ENCODE measurements around the gene SWAP70.
A peak's percentile ranks its signal among the peaks of the same experiment; 100 is the strongest.
"Not testable (repeated sequence)": the region's sequence is repeated elsewhere in the genome, so short reads cannot be mapped to it uniquely, and the experiment has no call there.

Gene SWAP70

DNA sequence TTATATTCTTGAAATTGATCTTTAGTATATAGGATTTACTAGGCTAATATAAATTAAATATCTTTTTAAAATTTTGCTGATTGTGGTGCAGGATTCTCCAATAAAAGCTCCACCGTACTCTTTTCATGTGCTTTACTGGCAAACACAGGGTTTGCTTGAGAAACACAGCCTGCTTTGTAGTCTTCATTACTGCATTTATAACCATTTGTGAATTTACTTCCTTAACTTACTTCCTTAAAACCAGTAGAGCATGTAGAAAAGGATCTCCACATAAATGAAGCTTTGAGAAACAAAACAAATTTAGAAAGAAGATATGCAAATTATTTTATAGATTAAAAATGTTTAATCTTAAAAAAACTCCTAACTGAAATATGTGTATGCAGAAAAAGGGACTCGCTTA is 28.8 kb downstream of the SWAP70 start:
- no peak for DNase-seq (ENCODE audit: low read depth)

DNA sequence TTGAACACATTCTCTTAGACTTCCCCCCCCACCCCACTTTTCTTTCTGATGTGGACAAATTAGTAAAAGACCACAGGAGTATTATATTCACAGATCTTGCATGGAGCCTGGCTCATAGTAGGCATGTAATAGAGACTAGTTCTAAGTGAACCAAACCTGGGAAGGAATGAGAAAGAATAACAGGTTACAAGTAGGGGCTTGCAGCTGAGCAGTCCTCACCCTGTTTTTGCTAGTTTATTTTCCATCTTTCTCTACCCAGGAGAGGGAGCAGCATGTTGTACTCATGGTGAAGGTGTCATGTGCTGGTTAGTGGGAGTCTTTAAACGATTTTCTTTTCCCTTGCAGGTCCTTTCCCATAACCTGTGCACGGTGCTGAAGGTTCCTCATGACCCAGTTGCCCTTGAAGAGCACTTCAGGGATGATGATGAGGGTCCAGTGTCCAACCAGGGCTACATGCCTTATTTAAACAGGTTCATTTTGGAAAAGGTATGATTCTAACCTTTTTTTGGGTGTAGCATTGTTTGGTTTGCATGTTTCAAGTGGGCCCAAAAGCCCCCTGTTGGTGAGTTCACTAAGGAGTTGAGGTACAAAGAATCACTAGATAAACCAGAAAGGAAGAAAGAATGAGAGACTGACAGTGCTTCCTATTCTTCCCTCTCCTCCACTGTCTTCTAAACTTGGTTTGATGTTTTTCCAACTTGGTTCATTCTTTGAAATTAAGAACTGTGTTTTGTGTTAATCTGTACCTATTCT is 30.1 kb downstream of the SWAP70 start:
- DNase-seq (ENCODE audit: low read depth), result no peak

DNA sequence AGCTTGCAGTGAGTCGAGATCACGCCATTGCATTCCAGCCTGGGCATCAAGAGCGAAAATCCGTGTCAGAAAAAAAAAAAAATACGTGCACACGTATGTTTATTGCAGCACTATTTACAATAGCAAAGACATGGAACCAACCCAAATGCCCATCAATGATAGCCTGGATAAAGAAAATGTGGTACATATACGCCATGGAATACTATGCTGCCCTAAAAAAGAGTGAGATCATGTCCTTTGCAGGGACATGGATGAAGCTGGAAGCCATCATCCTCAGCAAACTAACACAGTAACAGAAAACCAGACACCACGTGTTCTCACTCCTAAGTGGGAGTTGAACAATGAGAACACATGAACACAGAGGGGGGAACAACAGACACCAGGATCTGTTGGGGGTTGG is 31.4 kb downstream of the SWAP70 start:
- DNase-seq (ENCODE audit: low read depth), result not testable (repeated sequence)

DNA sequence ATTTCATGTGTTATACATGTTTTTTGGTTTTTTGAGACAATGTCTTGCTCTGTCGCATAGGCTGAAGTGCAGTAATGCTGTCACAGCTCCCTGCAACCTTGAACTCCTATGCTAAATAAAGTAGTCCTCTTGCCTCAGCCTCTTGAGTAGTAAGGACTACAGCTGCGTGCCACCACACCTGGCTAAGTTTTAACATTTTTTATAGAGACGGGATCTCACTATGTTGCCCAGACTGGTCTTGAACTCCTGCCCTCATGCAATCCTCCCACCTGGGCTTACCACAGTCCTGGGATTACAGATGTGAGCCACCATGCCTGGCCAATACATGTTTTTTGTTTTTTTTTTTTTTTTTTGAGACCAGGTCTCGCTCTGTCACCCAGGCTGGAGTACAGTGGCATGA is 33.9 kb downstream of the SWAP70 start:
- no peak for DNase-seq (ENCODE audit: low read depth)

DNA sequence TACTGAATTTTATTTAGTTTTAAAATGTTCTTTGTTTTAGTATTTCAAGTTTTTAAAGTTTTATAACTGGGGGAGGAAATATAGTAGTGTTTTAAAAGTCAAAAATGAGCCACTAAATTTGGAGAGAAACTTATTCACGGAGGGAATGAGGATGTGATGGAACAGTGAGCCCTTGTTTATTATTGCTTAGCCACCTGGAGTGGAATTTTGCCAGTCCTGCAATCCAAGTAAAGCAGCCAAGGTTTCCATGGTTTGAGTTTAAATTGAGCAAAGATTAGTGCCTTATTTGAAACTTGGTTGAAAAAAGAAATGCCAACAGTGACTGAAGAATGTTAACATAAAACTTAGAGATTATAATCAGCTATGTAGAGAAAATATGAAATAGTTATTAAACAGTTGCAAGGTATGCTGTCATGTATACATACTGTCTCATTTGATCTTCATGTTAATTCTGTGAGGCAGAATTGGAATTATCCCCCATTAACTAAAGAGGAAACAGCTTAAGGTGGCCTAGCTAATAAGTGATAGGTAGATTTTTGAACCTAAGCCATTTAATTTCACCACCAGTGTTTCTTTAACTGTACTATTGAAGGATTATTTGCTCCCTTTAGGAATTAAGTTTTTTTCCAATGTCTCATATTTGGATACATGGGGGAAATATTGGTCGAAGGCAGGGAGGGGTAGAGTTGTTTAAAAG is 36.4 kb downstream of the SWAP70 start:
- DNase-seq (ENCODE audit: low read depth), result no peak

DNA sequence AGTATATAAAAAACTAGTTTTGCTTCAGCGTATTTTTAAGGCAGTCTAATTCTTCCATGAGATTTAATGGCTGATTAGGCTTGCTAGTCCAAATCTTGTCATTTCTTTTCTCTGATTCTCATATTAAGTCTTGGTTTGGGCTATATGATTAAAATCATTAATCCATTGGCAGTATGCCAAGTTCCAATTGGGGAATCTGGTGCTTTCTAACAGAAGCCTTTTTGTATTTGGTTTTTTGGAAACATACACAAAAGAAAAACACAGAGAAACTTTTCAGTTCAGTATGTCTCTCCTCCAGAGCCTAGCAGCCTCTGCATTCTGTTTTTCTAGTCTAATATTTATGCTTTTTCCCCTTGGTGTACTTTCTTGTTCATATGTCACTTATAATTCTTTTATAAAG is 37.9 kb downstream of the SWAP70 start:
- no peak for DNase-seq (ENCODE audit: low read depth)

DNA sequence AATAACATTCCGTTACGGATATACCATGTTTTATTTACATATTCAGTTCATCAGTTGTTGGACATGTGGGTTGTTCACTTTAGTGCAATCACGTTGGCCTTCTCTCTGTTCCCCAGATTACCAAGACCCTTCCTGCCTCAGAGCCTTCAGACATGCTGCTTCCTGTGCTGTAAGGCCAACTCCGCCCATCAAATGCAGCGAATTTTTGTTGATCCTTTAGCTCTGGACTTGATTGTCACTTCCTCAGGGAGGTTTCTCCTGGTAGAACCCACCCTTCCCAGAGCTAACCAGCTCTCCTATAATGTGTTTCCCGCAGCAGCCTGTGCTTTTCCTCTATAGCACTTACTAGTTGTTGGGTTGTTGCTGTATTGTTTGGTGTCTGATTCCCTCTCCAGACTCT is 39.4 kb downstream of the SWAP70 start:
- no peak for DNase-seq (ENCODE audit: low read depth)

DNA sequence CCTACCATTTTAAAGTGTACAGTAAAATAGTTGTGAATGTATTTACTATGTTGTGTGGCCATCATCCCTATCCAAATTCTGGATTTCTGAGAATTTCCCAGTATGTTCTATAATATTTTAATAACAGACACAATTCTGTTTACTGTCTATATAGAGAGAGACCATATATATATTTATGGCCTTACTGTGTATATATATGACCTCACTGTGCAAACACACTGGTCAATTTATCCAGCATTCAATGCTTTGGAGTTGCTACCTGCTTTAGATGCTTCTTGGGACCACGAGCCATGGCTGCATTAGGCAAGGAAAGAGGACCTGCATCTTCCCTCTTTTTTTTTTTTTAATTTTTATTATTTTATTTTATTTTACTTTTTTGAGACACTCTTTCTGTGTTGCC is 40.2 kb downstream of the SWAP70 start:
- no peak for DNase-seq (ENCODE audit: low read depth)

DNA sequence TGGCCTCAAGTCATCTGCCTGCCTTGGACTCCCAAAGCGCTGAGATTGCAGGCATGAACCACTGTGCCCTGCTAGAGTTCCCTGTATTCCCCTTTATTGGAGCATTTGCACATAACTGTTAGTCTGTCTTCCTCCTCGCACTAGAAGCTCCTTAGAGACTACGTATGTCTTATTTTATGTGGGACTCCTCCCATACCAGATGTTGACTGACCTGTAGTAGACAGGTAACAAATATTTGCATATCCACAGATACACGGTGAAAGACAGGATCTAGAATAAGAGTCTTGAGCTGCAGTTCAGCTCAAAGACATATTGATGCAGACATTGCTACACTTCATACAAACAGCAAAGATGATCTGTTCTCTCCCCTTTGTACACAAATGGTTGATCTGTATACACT is 40.7 kb downstream of the SWAP70 start:
- DNase-seq (ENCODE audit: low read depth), result no peak

DNA sequence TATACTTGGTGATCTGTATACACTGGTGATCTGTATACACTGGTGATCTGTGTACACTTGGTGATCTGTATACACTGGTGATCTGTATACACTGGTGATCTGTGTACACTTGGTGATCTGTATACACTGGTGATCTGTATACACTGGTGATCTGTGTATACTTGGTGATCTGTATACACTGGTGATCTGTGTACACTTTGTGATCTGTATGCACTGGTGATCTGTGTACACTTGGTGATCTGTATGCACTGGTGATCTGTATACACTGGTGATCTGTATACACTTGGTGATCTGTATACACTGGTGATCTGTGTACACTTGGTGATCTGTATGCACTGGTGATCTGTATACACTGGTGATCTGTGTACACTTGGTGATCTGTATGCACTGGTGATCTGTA is 41.5 kb downstream of the SWAP70 start:
- not testable (repeated sequence) for DNase-seq (ENCODE audit: low read depth)

DNA sequence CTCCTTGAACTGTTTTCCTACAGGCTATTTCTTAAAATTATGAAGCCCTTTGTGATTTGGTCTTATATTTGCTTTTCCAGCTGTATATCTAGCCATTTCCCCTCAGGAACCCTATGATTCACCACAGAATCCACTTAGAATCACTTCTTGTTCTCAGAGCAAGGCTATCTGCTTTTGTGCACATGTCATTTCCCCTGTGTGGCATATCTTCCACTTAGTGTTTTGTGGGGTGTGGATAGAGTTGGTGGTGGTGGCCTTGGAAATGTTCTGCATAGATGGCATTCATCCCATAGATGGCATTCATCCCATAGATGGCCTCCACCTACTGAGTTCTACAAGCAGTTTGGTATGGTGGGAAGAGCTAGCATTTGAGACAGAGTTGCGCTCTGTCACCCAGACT is 44.7 kb downstream of the SWAP70 start:
- DNase-seq (ENCODE audit: low read depth), result no peak

DNA sequence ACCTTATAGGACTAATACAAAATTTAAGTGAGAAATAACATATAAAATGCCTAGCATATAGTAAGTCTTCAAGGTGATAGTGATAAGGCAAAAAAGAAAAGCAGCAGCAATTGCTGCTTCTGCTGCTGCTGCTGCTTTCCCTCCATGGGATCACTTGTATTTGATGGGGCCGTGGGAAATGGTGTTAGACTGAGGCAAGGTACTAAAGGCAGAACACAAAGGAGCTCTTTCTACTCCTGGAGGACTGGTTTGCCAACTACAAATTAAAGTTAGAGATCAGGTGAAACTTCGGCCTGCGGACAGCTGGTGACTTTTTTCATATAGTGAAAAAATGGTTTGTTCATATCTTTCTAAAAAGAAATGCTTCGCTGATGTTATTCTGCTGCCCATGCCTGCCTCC is 46.3 kb downstream of the SWAP70 start:
- no peak for DNase-seq (ENCODE audit: low read depth)

DNA sequence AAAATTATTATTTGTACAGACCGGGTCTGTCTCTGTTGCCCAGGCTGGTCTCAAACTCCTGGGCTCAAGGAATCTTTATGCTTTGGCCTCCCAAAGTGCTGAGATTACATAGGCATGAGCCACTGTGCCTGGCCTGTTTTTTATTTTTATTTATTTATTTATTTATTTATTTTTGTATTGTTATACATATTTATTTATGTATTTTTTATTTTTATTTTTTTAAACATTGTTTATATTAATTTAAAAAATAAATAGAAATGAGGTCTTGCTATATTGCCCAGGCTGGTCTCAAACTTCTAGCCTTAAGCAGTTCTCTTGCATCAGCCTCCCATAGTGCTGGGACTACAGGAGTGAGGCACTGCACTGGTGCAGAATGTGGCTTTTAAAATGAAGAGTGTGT is 47.0 kb downstream of the SWAP70 start:
- no peak for DNase-seq (ENCODE audit: low read depth)

DNA sequence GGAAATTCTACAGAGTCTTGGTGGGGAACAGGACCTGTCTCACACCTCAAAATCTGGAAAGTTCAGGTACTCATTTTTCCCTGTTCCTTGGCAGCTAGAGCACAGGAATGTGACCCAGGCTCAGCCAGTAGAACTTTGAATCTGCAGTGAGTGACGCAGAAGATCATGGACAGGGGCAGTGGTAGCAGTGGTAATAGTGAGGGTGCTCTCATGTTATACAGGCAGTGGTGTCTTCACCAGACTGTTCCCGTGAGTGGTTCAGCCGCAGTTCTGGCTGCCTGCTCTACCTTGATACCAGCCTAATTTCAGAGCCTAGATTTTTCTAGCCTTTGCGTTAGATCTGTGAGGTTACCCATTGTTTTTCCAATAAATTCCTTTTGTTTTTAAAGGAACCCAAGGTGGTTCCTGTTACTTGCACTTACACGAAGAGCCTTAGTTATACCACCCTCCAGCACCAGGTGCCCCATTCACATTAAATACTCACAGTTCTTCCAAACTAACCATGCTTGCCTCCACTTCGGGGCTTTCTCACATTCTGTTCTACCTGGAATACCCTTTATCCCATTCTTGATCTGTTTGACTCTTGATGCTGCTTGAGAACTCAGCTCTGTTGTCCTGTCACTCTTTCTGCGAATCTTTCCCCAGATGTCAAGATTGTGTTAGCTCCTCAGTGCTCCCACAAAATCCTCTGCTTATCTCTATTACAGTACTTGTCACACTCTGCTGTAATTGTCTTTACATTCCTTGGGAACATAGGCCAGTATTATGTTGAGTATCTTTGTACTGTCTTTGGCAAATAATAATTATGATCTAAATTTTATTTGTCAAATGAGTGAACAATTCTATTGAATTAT is 47.8 kb downstream of the SWAP70 start:
- DNase-seq (ENCODE audit: low read depth), result no peak

DNA sequence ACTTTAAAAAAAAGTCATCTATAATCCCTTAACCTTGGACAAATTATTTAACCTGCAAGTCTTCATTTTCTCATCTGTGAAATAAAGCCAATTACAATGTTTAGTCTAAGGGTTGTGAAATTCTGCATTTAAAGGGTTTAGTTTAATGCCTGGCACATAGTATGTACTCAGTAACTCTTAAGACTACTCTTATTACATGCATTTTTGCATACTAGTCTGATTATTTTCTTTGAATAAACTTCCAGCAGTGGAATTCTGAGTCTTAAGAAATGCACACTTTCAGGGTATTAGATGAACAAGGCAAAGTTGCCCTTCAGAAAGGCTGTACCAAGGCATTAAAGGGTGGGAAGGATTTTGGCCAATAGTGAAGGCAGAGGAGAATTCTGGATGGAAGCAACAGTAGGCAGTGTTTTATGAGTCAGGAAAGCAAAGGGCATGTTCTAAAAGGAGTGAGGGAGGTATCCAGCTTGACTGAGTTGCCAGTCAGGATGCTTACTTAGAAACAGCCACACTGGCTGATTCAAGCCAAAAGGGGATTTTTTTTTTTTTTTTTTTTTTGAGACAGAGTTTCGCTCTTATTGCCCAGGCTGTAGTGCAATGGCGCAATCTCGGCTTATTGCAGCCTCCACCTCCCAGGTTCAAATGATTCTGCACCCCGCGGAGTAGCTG is 50.5 kb downstream of the SWAP70 start:
- peak; percentile 15 for DNase-seq (ENCODE audit: low read depth)

DNA sequence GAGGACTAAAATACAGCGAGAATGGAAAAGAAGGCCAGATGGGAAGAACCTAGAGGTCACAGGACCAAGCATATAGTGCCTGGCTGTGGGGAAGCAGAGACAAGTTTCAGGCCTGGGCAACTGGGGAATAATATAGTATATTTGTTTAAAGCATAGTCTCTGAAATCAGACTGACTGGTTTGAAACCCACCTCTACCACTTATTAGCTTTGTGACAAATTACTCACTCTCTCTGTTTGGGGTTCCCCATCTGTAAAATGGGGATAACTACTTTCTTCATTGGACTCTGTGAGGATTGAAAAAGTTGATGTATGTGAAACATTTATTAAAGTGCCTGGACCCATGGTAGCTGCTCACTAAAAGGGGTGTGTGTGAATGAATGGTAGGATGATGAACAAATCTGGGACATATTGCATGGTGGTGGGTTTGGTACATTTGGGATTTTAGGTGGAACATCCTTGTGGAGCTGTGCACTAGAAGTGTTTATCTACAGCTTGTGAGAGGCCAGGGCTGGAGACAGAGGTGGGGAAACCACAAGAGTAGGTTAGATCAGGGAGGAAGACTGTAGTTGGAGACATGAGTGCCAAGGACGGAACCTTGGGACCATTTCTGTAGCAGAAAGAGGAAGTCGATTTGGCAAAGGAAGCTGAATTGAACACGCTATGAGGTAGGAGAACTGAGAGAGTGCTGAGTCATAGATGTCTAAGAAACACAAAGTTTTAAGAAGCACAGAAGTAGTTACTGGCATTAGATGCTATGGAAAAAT is 52.6 kb downstream of the SWAP70 start:
- peak; percentile 60 for DNase-seq (ENCODE audit: low read depth)

DNA sequence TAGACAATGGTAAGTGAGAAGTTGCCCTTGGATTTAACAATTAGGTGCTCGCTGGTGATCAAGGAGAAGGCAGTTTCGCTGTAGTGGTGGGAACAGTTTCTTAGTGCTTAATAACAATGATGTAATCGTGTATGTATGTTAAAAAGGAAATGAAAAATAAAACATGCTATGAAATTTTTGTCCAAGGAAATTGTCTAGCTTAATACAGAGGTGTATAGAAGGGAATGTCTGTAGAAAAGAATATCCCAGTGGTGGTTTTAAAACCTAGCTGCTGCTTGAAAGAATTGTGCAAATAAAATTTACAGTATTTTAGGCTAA is 53.1 kb downstream of the SWAP70 start:
- no peak for DNase-seq (ENCODE audit: low read depth)

DNA sequence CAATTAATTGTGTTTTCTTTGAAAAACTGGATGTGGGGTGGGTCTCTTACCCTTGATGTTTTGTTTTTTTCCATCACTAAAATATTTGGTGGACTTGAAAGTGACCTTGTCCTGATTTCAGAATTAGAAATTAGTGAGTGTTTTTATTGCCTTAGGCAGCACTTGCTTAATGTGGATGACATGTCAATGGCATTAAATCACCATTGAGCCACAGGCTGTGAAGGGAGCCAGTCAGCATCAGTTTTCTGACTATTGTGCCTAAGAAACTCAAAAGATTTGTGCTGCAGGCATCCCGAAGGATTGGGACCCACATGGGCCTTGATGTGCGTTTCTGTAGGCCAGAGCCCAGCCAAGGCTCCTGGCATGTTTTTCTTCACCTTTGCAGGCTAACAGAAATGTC is 53.8 kb downstream of the SWAP70 start:
- no peak for DNase-seq (ENCODE audit: low read depth)

DNA sequence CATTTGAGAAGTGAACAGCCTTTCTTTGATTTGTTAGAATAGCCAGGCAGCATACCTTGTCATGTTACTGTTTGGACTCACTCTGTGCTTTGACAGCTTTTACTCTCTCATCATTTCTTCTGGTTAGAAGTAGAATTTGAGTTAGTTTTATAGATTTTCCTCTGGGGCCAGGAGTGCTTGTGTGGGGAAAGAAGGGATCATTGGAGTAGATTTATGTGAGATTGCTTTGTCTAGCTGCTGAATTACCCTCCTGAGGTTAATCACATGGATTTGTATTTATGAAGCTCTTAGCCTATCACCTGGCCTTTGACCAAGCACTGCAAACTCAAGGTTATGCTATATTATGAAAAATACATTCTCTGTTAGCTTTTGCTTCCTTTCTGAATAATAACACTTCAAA is 54.3 kb downstream of the SWAP70 start:
- DNase-seq (ENCODE audit: low read depth), result no peak

DNA sequence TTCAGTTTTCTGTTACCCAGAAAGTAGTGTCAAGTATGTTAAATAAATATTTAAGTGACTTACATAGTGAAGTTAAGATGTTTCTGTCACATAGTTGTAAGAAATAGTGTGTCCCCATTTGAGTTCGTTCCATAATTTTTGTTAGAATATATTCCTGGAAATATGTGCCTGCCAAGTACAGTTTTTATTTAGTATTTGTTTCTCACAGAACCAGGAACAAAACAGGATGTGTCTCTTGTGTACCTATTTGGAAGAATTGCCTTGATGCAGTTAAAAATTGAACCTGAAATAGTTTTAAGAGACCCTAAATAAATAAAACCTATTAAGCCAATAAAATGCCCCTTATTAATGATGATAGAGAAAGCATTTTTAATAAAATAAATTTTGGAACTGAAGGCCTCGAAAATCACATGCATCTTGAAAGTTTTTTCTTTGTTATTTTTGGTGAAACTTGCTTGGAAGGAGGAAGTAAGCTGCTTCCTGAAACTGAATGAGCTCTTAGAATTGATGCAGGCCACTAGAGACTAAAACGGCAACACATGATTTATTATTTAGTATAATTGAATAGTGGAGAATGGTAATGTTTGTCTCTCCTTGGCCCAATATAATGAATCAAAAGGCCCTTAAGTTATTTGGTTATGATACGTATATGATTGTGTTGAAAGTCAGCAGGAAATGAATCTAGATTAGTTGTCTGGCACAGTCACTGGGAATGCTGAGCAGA is 55.9 kb downstream of the SWAP70 start:
- no peak for DNase-seq (ENCODE audit: low read depth)

DNA sequence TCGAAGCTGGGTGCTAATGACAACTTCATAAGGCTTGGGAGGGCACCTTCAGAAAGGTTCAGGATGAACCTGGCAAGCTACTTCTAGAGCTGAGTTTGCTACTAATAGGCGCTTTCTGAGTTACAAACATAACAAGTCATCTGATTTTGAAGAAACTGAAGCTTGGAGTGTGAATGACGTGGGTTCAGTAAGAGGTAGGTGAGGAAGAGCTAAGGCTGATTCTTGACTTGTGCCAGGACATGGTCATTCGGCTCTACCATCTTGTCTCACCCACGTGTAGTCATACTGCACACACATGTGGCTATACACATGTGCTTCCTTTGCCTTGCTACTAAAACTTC is 56.4 kb downstream of the SWAP70 start:
- no peak for DNase-seq (ENCODE audit: low read depth)

Measured in fibroblast of gingiva (primary cell).